Stomach smooth muscle (tissue), 2 donors: ENCODE results near the gene DMRTB1.

Source experiments
- H3K27ac ChIP-seq: one replicate; pipeline ENCODE4 v1.7.0; 2013; ENCODE audit warnings: mild to moderate bottlenecking, low read length, inconsistent platforms
- H3K27me3 ChIP-seq, 2 donors: one replicate each; pipeline ENCODE4 v1.7.0; 2013; ENCODE audit warnings: low read length in 2 of 2; ENCODE audit not compliant: insufficient read depth in 2 of 2, control insufficient read depth in 1 of 2
- H3K36me3 ChIP-seq, 2 donors: one replicate each; pipeline ENCODE4 v1.7.0; 2013; ENCODE audit warnings: low read length in 2 of 2; ENCODE audit not compliant: control insufficient read depth in 2 of 2, insufficient read depth in 2 of 2
- H3K4me1 ChIP-seq: one replicate; pipeline ENCODE4 v1.7.0; 2013; ENCODE audit warnings: low read length; ENCODE audit not compliant: control insufficient read depth, insufficient read depth
- H3K4me3 ChIP-seq, 2 donors: one replicate each; pipeline ENCODE4 v1.7.0; 2013; ENCODE audit warnings: low read length in 2 of 2
- H3K9ac ChIP-seq, 2 donors: one replicate each; pipeline ENCODE4 v1.7.0; 2013; ENCODE audit warnings: low read length in 2 of 2, mild to moderate bottlenecking in 1 of 2
- H3K9me3 ChIP-seq, 2 donors: one replicate each; pipeline ENCODE4 v1.7.0; 2013; ENCODE audit warnings: low read length in 2 of 2; ENCODE audit not compliant: control insufficient read depth in 2 of 2
- donor health status: healthy.
- donor health status: Pancreatic carcinoma.

DMRTB1 gene

DNA sequence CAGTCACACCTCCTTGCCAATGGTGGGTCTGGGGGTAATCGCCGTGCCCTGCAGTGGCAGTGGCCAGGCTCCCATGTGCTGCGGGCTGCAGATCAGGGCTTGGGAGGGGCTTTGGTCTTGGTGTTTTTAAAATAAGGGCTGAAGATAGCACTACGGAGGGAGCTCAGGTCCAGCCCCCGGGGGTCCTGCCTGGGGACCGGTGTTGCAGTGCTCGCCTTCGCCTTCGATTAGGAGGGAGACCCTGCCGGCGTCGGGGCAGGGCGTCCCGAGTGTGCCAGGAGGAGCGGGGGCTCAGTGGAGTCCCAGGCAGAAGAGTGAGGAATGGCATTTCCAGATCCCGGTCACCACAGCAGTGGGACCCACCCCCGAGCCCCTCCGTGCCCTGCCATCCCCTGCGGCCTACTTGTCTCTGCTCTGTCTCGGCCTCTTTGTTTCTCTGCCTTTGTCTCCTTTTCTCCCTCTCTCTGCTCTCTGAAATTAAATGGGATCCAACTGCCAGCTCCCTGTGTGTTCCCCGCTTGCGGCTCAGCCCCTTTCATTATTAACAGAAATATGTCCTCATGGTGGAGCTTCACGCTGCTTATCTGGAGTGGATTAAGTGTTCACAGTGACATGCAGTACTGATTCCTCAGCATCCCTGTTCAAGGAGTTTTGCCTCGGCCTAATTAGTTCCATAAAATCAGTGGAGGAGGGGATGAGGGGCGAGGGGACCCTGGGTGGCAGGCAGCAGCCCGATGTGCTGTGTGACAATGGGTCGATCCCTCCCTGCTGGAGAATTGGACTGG, 44.4 kb downstream of the DMRTB1 start:
- Histone ChIP-seq H3K27ac (no peak overlapping the region), H3K9me3 (no peaks in the 10 kb centered on the region), H3K9ac (no peak overlapping the region), H3K4me3 (no peak overlapping the region), H3K36me3 (no peaks in the 10 kb centered on the region), H3K27me3 (peaks cover 4 to 17% of the 10 kb centered on the region in 2 donors), H3K4me1 (peaks cover 2% of the 10 kb centered on the region)

DNA sequence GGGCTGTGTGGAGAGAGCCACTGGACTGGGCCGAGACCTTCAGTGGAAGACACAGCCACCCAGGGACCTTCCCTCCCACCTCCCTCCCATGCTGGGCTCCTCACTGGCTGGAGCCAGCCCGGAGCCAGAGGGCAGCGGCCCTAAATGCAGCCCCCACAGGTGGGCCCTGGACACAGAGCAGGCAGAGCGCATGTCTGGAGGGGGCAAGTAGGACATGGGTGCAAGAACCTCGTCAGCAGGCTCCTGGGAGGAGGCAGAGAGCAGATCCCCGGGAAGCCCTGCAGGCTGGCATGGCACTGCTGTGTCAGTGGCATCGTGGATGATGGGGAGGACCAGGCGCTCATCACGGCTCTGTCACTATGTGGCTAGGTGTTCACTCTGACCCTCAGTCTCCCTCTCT, 45.7 kb downstream of the DMRTB1 start:
- Histone ChIP-seq H3K27ac (no peak overlapping the region), H3K4me1 (peaks cover 2% of the 10 kb centered on the region), H3K4me3 (no peak overlapping the region), H3K27me3 (peaks cover 4 to 8% of the 10 kb centered on the region in 2 donors), H3K9ac (no peak overlapping the region), H3K36me3 (no peaks in the 10 kb centered on the region), H3K9me3 (no peaks in the 10 kb centered on the region)

DNA sequence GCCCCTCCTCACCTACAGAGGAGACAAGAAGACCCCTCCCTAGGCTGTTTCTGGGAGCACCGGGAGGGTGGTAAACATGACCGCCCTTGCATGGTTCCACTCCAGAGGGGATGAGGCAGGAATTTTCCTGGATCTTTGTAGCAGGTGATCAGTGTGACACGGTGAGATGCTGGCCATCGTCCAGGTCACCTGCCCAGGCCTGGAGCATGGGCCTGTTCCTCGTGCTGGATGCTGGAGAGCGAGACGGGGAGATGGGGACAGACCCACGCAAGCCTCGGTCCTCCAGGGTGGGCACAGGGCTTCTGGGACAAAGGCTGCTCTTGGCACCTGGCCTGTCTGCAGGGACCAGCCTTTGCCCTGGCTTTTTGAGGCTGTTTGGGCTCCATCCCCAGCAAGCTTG, 46.2 kb downstream of the DMRTB1 start:
- H3K4me3 ChIP-seq, result no peak overlapping the region
- H3K9me3 ChIP-seq, result no peaks in the 10 kb centered on the region
- H3K27me3 ChIP-seq, result peaks cover 4 to 5% of the 10 kb centered on the region in 2 donors

DNA sequence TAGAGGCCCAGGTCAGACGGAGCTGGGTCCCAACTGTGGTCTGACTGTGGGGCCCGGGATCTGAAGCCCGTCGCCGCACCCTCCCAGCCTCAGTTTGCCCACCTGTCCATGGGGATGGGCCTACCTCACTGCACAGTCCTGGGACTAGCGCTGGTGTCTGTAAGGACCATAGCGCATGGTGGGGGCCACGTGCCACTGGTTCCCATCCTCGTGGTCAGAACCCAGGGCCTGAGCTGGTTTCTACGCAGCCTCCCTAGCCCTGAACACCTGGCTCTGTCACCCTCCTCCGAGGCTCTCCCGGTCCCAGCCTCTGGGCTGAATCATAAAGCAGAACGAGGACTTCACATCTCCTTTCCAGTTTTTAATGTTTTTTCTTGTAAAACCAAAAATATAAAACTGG, 46.7 kb downstream of the DMRTB1 start:
- Histone ChIP-seq H3K4me3 (no peak overlapping the region), H3K36me3 (no peaks in the 10 kb centered on the region), H3K9ac (no peak overlapping the region), H3K27ac (no peak overlapping the region), H3K27me3 (peaks cover 1 to 5% of the 10 kb centered on the region in 2 donors), H3K4me1 (peaks cover 2% of the 10 kb centered on the region), H3K9me3 (no peaks in the 10 kb centered on the region)

More for the DNA sequence above, 46.2 kb downstream of the DMRTB1 start:
- Histone ChIP-seq H3K27ac (no peak overlapping the region), H3K9ac (no peak overlapping the region), H3K36me3 (no peaks in the 10 kb centered on the region), H3K4me1 (peaks cover 2% of the 10 kb centered on the region)

DNA sequence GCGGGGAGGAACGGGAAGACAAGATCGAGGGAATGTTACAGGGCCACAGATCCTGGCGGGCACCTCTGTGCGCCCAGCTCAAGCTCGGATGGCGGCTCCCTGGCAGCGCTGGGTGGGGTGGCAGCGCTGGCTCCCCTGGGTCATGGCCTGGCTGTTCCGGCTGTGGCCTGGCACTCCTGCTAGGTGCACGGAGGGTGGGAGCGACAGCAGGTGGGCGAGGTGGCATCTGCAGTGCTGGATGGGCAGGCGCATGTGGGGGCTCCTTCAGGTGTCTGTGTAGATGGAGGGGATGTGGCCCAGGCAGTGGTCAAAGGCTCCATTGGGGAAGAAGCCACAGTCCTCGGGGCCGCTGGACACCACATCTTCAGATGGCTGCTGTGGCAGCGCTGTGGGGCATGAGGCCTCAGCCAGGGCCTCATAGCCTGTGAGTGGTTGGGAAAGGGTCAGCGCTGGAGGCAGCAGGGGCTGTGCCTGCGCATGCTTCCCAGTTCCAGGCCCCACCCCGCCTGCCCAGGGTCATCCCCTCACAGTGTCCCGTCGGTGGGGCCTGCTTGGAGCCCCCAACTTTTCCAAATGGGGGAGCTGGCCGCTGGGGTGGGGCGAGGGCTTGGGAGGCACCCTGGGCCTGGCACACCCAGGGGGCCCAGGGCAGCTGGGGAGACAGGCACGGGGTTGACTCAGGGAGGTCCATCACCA, 47.3 kb downstream of the DMRTB1 start:
- no peaks in the 10 kb centered on the region for H3K9me3 ChIP-seq

DNA sequence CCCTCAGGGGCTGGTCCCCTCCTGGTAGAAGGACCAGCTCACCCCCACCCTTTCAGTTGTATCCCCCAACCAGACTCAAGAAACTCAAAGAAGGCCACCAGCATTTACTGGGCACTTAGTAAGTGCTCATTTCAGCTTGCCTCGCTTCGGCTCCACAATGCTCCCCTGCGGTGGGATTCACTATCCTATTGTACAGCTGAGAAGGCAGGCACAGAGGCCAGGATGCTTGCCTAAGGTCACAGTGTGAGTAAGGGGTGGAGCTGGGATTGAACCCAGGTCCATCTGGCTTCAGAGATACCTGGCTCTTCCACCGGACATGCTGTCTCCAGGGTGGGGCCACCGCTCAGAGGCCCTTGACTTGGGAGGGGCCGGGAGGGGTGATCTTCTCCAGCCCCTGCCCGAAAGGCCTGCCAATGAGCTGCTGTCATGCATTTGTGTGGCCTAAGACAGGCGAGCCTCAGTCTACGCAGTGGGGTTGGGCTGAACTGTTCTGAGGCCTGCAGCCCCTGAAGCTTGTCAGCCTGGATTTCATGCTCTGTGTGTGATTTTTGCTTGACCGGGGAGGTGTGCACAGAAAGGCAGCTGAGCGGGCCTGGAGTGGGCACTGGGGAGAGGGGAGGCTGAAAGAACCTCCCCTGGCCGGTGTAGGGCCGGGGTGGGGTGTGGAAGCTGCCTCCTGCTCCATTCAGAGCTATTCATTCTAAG, 48.1 kb downstream of the DMRTB1 start:
- Histone ChIP-seq H3K9me3 (no peaks in the 10 kb centered on the region), H3K27ac (no peak overlapping the region), H3K4me1 (peaks cover 7% of the 10 kb centered on the region), H3K9ac (no peak overlapping the region), H3K27me3 (no peaks in the 10 kb centered on the region), H3K36me3 (no peaks in the 10 kb centered on the region), H3K4me3 (no peak overlapping the region)

More for the DNA sequence above, 47.3 kb downstream of the DMRTB1 start:
- peaks cover 4% of the 10 kb centered on the region for H3K4me1 ChIP-seq
- no peaks in the 10 kb centered on the region for H3K27me3 ChIP-seq
- no peak overlapping the region for H3K9ac ChIP-seq
- H3K4me3 ChIP-seq, result no peak overlapping the region
- H3K36me3 ChIP-seq, result no peaks in the 10 kb centered on the region
- no peak overlapping the region for H3K27ac ChIP-seq

DNA sequence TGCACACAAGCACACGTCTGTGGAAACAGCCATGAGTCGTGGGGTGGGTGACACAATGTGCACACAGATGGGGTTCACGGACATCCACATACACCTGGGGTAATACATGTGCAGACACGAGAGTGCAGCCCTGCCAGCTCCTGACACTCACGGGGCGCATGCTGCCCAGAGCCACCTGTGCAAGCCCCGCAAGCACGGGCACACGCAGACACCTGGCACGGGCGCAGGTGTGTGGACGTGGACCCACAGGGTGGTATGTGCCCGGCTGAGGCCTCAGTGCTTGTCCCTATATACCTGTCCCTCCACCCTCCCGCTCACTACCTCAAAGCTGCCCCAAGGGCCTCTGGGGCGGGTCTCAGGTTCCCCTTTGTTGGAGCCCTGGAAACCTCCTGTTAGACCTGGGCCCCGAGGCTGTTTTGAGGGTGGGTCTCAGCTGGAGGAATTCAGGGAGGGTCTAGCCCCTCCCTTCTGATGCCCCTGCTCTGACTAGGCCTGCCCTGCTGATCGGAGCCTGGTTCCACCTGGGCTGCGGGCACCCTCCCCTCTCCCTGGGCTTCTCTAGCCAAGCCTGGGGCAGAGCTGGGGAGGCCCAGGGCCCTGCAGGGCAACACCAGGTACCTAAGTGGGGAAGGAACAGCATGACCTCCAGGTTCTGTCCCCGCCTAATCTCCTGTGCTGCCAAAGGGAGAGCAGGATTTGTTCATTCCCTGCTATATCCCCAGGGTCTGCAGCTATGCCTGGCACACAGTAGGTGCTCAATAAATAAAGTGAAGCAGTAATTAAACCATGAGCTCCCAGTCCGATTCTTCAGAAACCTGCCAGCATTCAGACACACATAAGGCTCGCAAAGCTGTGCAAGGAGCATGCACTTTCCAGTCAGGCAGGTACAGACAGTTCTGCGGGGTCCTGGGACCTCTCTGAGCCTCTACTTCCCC, 49.1 kb downstream of the DMRTB1 start:
- Histone ChIP-seq H3K9me3 (no peaks in the 10 kb centered on the region), H3K4me3 (no peak overlapping the region), H3K27me3 (no peaks in the 10 kb centered on the region), H3K9ac (no peak overlapping the region), H3K4me1 (peaks cover 7% of the 10 kb centered on the region), H3K27ac (no peak overlapping the region), H3K36me3 (no peaks in the 10 kb centered on the region)

DNA sequence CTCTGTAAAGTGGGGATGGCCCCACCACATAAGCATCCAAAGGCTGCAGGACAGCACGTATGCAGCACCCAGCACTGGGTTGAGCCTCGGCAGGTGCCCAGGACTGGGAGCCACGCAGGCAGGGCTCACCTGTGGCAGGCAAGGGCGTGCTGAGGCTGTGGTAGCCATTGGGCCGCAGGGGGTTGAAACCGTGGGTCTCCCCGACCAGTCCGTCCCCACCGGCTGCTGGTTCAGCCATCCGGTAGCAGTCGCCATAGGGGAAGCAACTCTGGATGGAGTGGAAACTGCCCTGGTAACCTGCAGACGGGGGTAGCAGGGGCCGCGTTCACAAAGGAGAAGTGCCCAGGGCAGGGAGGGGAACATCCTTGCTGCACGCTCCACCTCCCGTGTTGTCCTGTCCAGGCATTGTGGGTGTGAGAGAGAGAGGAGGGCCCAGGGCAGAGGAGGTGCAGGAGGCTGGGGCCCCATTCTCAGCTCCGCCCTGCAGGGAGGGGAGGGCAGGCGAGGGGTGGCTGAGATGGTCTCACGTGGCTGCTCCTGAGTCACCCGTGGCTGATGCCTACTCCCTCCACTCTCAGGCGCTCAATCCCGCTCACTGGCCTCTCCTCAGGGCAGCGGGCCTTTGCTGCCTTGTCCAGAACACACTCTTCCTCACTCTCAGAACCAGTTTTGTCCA, 49.9 kb downstream of the DMRTB1 start:
- Histone ChIP-seq H3K9me3 (no peaks in the 10 kb centered on the region), H3K36me3 (no peaks in the 10 kb centered on the region), H3K4me1 (peaks cover 7% of the 10 kb centered on the region), H3K4me3 (no peak overlapping the region), H3K27ac (no peak overlapping the region), H3K9ac (no peak overlapping the region), H3K27me3 (no peaks in the 10 kb centered on the region)

DNA sequence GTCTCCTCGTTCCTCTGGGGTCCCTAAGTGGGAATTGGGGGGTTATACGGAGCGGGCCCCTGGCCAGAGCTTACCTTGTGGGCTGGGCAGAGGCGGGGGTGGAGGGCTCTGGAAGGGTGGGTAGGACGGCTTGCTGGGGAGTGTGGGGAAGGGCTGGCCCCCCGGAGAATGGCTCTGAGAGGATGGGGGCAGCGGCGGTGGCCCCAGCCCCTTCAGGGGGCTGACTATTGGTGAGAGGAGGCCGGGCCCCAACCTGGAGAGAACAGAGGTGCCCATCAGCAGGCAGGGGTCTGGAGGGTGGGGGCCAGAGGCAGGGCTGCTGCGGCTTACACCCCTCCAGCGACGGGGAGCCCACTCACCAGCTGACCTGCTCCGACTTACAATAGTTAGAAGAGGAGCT, 50.6 kb downstream of the DMRTB1 start:
- no peaks in the 10 kb centered on the region for H3K36me3 ChIP-seq
- H3K4me1 ChIP-seq, result peaks cover 7% of the 10 kb centered on the region

DNA sequence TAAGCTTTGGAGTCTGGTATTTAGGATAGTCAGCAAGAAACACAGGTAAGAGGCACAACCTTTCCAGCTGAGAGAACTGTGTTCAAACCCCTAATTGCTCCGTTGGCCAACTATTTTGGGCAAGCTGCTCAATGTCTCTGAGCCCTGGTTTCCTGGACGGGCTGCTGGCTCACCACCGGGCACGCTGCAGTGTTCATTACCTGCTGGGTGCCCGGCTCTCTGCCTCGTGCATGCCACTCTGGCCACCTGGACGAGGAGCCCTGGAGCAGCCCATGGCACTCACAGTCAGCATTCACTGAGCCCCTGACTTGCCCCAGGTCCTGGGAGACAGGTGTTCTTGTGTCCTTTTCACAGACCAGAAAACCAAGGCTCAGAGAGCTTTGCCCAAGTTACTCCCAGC, 51.0 kb downstream of the DMRTB1 start:
- Histone ChIP-seq H3K9ac (no peak overlapping the region), H3K9me3 (no peaks in the 10 kb centered on the region), H3K4me1 (peaks cover 7% of the 10 kb centered on the region), H3K27me3 (no peaks in the 10 kb centered on the region), H3K27ac (no peak overlapping the region), H3K36me3 (no peaks in the 10 kb centered on the region), H3K4me3 (no peak overlapping the region)

More for the DNA sequence above, 50.6 kb downstream of the DMRTB1 start:
- Histone ChIP-seq H3K27ac (no peak overlapping the region), H3K27me3 (no peaks in the 10 kb centered on the region), H3K9ac (no peak overlapping the region), H3K9me3 (no peaks in the 10 kb centered on the region), H3K4me3 (no peak overlapping the region)
